Esophagus muscularis mucosa (tissue), 4 donors: ENCODE results near the gene SMIM24. TPM values are rescaled to one million over a fixed set of nuclear protein-coding genes. Genes with fewer than 3 reads are reported as not detected.

Source experiments
- DNase-seq: peaks from one replicate; pipeline ENCODE4 v3.0.0-alpha.2; 2017; ENCODE audit errors: extremely low spot score
- H3K27ac ChIP-seq, 4 donors: fragments of 200-600 bp; sonication (generic); replicated peaks in 1 of 4; 1 replicate in 3 of 4; 2 replicates in 1 of 4; pipeline ENCODE4 v1.5.1; 2016 to 2019; ENCODE audit warnings: mild to moderate bottlenecking in 1 of 4
- H3K27me3 ChIP-seq, 4 donors: fragments of 200-600 bp; sonication (generic); one replicate each; pipeline versions ENCODE4 v1.5.1 to v1.6.0; 2016 to 2019
- H3K36me3 ChIP-seq, 4 donors: fragments of 200-600 bp; sonication (generic); one replicate each; pipeline ENCODE4 v1.5.1; 2016 to 2019
- H3K4me1 ChIP-seq, 4 donors: fragments of 200-600 bp; sonication (generic); one replicate each; pipeline ENCODE4 v1.5.1; 2016 to 2019
- H3K4me3 ChIP-seq, 4 donors: fragments of 200-600 bp; sonication (generic); 1 replicate in 2 of 4; 2 replicates in 2 of 4; pipeline ENCODE4 v1.5.1; 2016 to 2019; ENCODE audit warnings: mild to moderate bottlenecking in 4 of 4, moderate library complexity in 1 of 4
- H3K9me3 ChIP-seq, 4 donors: fragments of 200-600 bp; sonication (generic); 1 replicate in 3 of 4; 2 replicates in 1 of 4; pipeline ENCODE4 v1.5.1; 2016 to 2019
- EP300 ChIP-seq: sonication (generic); formaldehyde crosslinking; IDR thresholded peaks from one replicate; pipeline ENCODE4 v1.6.1; 2017; ENCODE audit warnings: antibody characterized with exemption
- POLR2A ChIP-seq: fragments of 450-650 bp; IDR thresholded peaks from one replicate; pipeline ENCODE4 v1.6.1; 2017; ENCODE audit warnings: antibody characterized with exemption, moderate library complexity, mild to moderate bottlenecking, low read depth
- POLR2AphosphoS5 ChIP-seq, 2 donors: sonication (generic); formaldehyde crosslinking; IDR thresholded peaks; one replicate each; pipeline ENCODE4 v1.6.1; 2017; ENCODE audit warnings: antibody characterized with exemption in 2 of 2
- WGBS: methylation state at CpG from one replicate; pipeline ENCODE4 v1.1.5; 2018; 5-methylcytosine and 5-hydroxymethylcytosine counted together
- intact Hi-C: fragments of 100-400 bp; cut with DNase I; formaldehyde crosslinking; loops from one replicate; pipeline ENCODE4 v1.15.1; 2023
- total RNA-seq, 4 donors: library from RNA; depleted of rRNA; stranded (reverse); fragments of >200 nt; gene quantifications; one replicate each; pipeline versions ENCODE4 v1.1.0 to v1.2.1, GENCODE V29; 2016
- TF ChIP-seq, protein P1 (sequence below), 3 experiments: fragments of 200-600 bp in 2 of 3; fragments of 450-650 bp in 1 of 3; sonication (generic) in 2 of 3; IDR thresholded peaks; one replicate each; pipeline ENCODE4 v1.5.1; 2017 to 2019; ENCODE audit warnings: antibody characterized with exemption in 3 of 3, mild to moderate bottlenecking in 2 of 3, moderate library complexity in 1 of 3

SMIM24 gene
- total RNA-seq, 4 donors from 2014 or later: not detected

DNA sequence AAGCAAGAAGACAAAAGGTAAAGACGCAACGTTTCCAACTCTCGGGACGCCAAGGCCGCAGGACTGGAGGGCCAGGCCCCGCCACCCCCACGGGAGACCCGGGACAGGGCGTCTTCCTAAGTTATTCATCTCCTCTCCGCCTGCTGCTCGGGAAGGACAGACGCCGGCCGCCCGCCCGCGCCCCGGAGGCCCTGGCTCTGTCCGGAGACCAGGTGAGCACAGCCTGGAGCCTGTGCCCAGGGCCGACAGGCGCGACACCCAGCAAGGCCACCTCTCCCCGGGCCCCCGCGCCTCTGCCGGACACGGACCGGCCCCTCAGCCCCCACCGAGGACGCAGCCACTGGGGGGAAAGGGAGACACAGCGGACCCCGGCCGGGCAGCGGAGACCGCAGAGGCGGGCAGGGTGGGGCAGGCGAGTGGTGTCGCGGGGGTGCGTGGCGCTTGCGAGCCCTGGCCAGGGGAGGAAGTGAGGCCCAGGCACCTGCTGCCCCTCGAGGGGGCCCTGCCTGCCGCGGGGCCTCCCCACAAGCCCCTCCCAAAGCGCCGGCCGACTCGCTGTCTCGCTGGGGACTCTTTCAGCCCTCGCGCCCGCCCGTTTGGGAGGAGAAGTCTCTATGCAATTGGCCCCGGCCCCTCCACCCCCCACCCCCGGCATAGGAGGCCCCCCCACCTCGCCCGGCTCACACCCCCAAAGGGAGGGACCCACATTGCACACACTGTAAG, 17.2 kb downstream of the SMIM24 start:
- no peak for DNase-seq

DNA sequence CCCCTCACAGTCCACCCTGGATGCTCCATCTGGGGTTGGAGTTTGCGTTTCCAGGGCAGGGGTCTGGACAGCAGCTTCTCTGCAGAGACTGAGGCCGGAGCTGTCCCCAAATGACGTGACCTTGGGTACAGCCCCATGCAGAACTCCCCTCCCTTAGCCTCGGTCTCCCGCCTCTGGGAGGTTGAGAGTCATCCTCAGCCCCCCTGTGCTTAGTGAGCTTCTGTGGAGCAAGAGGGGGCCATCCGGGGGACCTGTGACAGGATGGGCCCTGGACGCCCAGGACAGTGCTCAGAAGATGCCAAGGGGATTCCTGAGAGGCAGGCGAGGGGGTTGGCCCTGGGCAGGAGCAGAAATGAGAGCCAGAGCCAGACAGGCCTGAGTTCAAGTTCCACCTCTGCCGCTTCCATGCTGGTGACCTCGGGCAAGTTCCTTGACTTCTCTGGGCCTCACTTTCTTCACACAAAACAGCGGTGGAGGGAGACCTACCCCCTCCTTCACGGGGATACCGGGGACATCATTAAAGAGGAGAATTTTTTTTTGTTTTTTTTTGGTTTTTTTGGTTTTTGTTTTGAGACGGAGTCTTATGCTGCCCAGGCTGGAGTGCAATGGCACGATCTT, 20.3 kb downstream of the SMIM24 start:
- 68% methylated on average over 14 of the region's 15 CpGs for whole genome bisulfite sequencing
- DNase-seq: no peak
- Histone ChIP-seq H3K27ac (peak overlapping the region; percentile 84 to 91 (median 89)), H3K9me3 (no peaks in the 10 kb centered on the region), H3K4me3 (no peak overlapping the region), H3K4me1 (peaks cover 44 to 98% (median 91%) of the 10 kb centered on the region in 4 donors), H3K36me3 (peaks cover 28 to 79% (median 71%) of the 10 kb centered on the region in 4 donors), H3K27me3 (no peaks in the 10 kb centered on the region)
- intact Hi-C loops: no loop called here
- TF ChIP-seq POLR2A: no peak
- TF ChIP-seq, protein P1, sequence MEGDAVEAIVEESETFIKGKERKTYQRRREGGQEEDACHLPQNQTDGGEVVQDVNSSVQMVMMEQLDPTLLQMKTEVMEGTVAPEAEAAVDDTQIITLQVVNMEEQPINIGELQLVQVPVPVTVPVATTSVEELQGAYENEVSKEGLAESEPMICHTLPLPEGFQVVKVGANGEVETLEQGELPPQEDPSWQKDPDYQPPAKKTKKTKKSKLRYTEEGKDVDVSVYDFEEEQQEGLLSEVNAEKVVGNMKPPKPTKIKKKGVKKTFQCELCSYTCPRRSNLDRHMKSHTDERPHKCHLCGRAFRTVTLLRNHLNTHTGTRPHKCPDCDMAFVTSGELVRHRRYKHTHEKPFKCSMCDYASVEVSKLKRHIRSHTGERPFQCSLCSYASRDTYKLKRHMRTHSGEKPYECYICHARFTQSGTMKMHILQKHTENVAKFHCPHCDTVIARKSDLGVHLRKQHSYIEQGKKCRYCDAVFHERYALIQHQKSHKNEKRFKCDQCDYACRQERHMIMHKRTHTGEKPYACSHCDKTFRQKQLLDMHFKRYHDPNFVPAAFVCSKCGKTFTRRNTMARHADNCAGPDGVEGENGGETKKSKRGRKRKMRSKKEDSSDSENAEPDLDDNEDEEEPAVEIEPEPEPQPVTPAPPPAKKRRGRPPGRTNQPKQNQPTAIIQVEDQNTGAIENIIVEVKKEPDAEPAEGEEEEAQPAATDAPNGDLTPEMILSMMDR (IDR thresholded peaks at IDR 0.05): no peak
- TF ChIP-seq POLR2AphosphoS5 (IDR thresholded peaks at IDR 0.05): no peak
- no peak for TF ChIP-seq EP300

More for the DNA sequence above, 17.2 kb downstream of the SMIM24 start:
- Histone ChIP-seq H3K4me1 (peaks cover 55 to 98% (median 92%) of the 10 kb centered on the region in 4 donors), H3K27me3 (no peaks in the 10 kb centered on the region), H3K36me3 (peaks cover 19 to 51% (median 44%) of the 10 kb centered on the region in 4 donors), H3K9me3 (no peaks in the 10 kb centered on the region), H3K27ac (peak overlapping the region; percentile 80 to 91 (median 86)), H3K4me3 (no peak overlapping the region)
- TF ChIP-seq, protein P1 (IDR thresholded peaks at IDR 0.05): no peak
- TF ChIP-seq POLR2AphosphoS5 (IDR thresholded peaks at IDR 0.05): peak in 1 of 2 donors; percentile 30
- 73% methylated on average over 26 of the region's 58 CpGs for WGBS
- intact Hi-C loops: no loop called here

DNA sequence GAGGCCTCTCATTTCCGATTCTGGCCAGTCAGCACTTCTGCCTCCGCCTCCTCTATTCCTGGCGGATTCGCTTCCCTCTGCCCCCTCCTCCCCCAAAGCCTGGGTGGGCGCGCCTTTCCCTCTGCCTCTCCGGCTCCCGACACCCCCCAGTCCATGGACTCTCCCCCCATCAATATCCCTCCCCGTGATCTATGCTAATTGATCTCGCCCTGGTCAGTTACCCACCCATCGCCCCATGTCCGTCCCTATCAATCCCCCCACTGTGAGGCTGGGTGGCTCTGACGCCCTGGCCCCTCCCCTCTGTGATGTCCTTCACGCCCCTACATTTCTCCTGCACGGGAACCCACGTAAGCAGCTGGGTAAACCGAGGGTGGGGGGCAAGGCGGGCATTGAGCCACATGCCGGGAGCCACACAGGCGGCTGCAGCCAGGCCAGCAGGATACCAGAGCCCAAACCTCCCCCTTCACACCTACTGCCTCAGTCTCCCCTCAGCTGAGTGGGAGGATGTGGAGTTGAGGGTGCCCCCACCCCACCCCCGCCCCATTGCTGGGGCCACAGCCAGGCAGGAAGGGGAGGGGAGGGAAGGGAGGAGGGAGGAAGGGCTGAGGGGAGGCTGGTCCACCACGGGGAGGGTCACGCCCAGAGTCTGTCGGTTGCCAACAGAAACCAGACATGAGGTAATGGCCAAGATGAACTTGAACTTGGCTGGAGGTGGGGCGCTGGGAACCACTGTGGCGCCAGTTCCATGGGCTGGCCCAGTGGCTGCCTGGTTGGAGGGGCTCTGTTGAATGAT, 21.0 kb downstream of the SMIM24 start:
- H3K36me3 ChIP-seq: peaks cover 36 to 84% (median 73%) of the 10 kb centered on the region in 4 donors
- peak overlapping the region; percentile 84 to 91 (median 89) for H3K27ac ChIP-seq
- intact Hi-C loops: no loop called here
- 18% methylated on average over 25 of the region's 26 CpGs for WGBS
- H3K27me3 ChIP-seq: no peaks in the 10 kb centered on the region
- DNase-seq: peak; percentile 97
- TF ChIP-seq EP300: no peak
- no peak for TF ChIP-seq POLR2A
- peak; percentile 54 to 84 for TF ChIP-seq POLR2AphosphoS5 (IDR thresholded peaks at IDR 0.05)
- H3K9me3 ChIP-seq: no peaks in the 10 kb centered on the region
- H3K4me3 ChIP-seq: peak overlapping the region in 3 of 4 donors; percentile 12 to 29 (median 29)
- peaks cover 41 to 98% (median 90%) of the 10 kb centered on the region in 4 donors for H3K4me1 ChIP-seq

DNA sequence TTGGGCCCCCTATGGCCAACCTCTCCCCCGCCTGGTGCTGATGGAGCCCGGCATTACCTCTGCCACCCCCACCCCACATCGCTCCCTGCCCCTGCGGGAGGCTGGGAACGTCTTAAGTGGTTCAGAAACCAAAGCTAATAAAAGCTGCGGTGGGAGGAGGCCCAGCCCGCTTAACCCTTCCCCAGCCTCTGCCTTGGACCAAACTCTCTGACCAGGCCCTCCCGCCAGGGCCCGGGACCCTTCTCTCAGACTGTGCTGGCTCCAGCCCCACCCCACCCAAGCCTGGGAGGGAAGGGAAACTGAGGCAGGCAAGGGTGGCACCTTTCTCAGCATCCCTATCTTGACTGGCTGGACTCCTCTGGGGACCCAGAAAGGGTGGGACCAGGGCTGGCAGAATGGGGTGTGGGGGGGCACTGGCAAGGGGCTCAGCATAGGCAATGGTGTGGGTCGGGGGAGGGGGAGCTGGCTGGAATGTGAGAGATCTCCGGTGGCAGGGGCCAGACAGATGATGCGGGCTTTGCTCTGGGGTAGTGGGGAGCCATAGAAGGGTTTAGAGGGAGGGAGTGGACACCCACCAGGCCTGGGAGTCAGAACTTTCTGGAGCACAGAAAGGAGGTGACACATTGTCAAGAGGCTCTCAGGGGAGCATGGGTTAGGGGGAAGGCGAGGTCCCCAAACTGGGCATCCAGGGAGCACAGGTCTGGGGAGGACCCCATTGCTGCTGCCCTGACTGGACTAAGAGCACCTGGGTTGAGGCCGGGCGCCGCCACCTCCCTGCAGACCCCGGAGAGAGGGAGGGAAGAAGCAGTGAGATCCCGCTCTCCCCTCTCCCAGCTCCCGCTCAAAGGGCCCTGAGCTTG, 21.9 kb downstream of the SMIM24 start:
- H3K36me3 ChIP-seq: peaks cover 36 to 84% (median 73%) of the 10 kb centered on the region in 4 donors

More for the DNA sequence above, 21.9 kb downstream of the SMIM24 start:
- DNase-seq: no peak
- Histone ChIP-seq H3K4me1 (peaks cover 35 to 98% (median 88%) of the 10 kb centered on the region in 4 donors), H3K27ac (peak overlapping the region; percentile 84 to 91 (median 89)), H3K27me3 (no peaks in the 10 kb centered on the region), H3K9me3 (no peaks in the 10 kb centered on the region), H3K4me3 (peak overlapping the region in 3 of 4 donors; percentile 12 to 29 (median 29))
- 43% methylated on average over 18 of the region's 19 CpGs for WGBS
- TF ChIP-seq POLR2AphosphoS5 (IDR thresholded peaks at IDR 0.05) (no peak), EP300 (no peak), POLR2A (no peak)
- TF ChIP-seq, protein P1 (IDR thresholded peaks at IDR 0.05): no peak
- intact Hi-C loops: no loop called here
